SK-N-SH treated with all-trans-retinoic acid at 6 μM for 48 hours (cell line): Measurements from ENCODE around the gene SERTAD2.

Source experiments
- ATAC-seq: fragments of 200-7000 bp; cut with Tn5 transposase; 3 replicates; pipeline ENCODE4 v1.9.1; 2020; ENCODE audit warnings: mild to moderate bottlenecking, moderate library complexity
- ARNTL ChIP-seq: fragments of 450-650 bp; formaldehyde crosslinking; IDR thresholded peaks from 2 replicates; pipeline ENCODE4 v1.5.0; 2020; ENCODE audit warnings: low read depth, mild to moderate bottlenecking, moderate library complexity, borderline replicate concordance
- CSDC2 ChIP-seq: fragments of 250-450 bp; sonication (Bioruptor Pico); IDR thresholded peaks from 2 replicates; pipeline ENCODE4 v1.5.0; 2020; ENCODE audit warnings: mild to moderate bottlenecking, moderate library complexity
- ESRRG ChIP-seq: fragments of 250-450 bp; sonication (Bioruptor Pico); IDR thresholded peaks from 2 replicates; pipeline ENCODE4 v1.6.1; 2021; ENCODE audit warnings: mild to moderate bottlenecking
- OSR1 ChIP-seq: fragments of 250-450 bp; sonication (Bioruptor Pico); IDR thresholded peaks from 2 replicates; pipeline ENCODE4 v1.8.0; 2022; ENCODE audit warnings: moderate library complexity, mild to moderate bottlenecking, inconsistent platforms
- PATZ1 ChIP-seq: fragments of 250-450 bp; sonication (Bioruptor Pico); IDR thresholded peaks from 2 replicates; pipeline ENCODE4 v1.8.0; 2020; ENCODE audit warnings: mild to moderate bottlenecking, moderate library complexity, borderline replicate concordance
- PPARA ChIP-seq: fragments of 250-450 bp; sonication (Bioruptor Pico); IDR thresholded peaks from 2 replicates; pipeline ENCODE4 v1.5.0; 2020; ENCODE audit warnings: mild to moderate bottlenecking, borderline replicate concordance
- RARB ChIP-seq: fragments of 250-450 bp; sonication (Bioruptor Pico); IDR thresholded peaks from 2 replicates; pipeline ENCODE4 v1.8.0; 2021; ENCODE audit warnings: mild to moderate bottlenecking, moderate library complexity
- TCF4 ChIP-seq: fragments of 250-450 bp; sonication (Bioruptor Pico); IDR thresholded peaks from 2 replicates; pipeline ENCODE4 v1.8.0; 2021; ENCODE audit warnings: mild to moderate bottlenecking, moderate library complexity, borderline replicate concordance
- TOX ChIP-seq: fragments of 250-450 bp; sonication (Bioruptor Pico); IDR thresholded peaks from 2 replicates; pipeline ENCODE4 v1.8.0; 2021; ENCODE audit warnings: mild to moderate bottlenecking, moderate library complexity, borderline replicate concordance
- ZC3H10 ChIP-seq: fragments of 250-450 bp; sonication (Bioruptor Pico); IDR thresholded peaks from 2 replicates; pipeline ENCODE4 v1.5.1; 2021; ENCODE audit warnings: mild to moderate bottlenecking, moderate library complexity
- ZFP3 ChIP-seq: fragments of 250-450 bp; sonication (Bioruptor Pico); IDR thresholded peaks from 2 replicates; pipeline ENCODE4 v1.5.0; 2020; ENCODE audit warnings: mild to moderate bottlenecking, moderate library complexity
- ZFP30 ChIP-seq: fragments of 450-650 bp; formaldehyde crosslinking; IDR thresholded peaks from 2 replicates; pipeline ENCODE4 v1.5.0; 2022; ENCODE audit warnings: mild to moderate bottlenecking, moderate library complexity
- ZNF565 ChIP-seq: fragments of 450-650 bp; formaldehyde crosslinking; conservative IDR thresholded peaks from 2 replicates; pipeline ENCODE4 v1.5.0; 2020; ENCODE audit warnings: low read depth, mild to moderate bottlenecking, moderate library complexity
- ZNF70 ChIP-seq: fragments of 450-650 bp; formaldehyde crosslinking; IDR thresholded peaks from 2 replicates; pipeline ENCODE4 v1.5.0; 2020; ENCODE audit warnings: mild to moderate bottlenecking, moderate library complexity
- ZNF8 ChIP-seq: fragments of 450-650 bp; formaldehyde crosslinking; IDR thresholded peaks from 2 replicates; pipeline ENCODE4 v1.5.0; 2020; ENCODE audit warnings: mild to moderate bottlenecking, moderate library complexity
- TF ChIP-seq, protein P1 (sequence below): fragments of 250-450 bp; sonication (Bioruptor Pico); IDR thresholded peaks from 2 replicates; pipeline ENCODE4 v1.5.0; 2020; ENCODE audit warnings: mild to moderate bottlenecking, moderate library complexity
- TF ChIP-seq, protein P2 (sequence below): fragments of 250-450 bp; sonication (Bioruptor Pico); IDR thresholded peaks from 2 replicates; pipeline ENCODE4 v1.8.0; 2021; ENCODE audit warnings: low read depth, mild to moderate bottlenecking, moderate library complexity, borderline replicate concordance
- TF ChIP-seq, protein P3 (sequence below): fragments of 250-450 bp; sonication (Bioruptor Pico); IDR thresholded peaks from 2 replicates; pipeline ENCODE4 v1.5.1; 2021; ENCODE audit warnings: mild to moderate bottlenecking, moderate library complexity

The SERTAD2 gene

DNA sequence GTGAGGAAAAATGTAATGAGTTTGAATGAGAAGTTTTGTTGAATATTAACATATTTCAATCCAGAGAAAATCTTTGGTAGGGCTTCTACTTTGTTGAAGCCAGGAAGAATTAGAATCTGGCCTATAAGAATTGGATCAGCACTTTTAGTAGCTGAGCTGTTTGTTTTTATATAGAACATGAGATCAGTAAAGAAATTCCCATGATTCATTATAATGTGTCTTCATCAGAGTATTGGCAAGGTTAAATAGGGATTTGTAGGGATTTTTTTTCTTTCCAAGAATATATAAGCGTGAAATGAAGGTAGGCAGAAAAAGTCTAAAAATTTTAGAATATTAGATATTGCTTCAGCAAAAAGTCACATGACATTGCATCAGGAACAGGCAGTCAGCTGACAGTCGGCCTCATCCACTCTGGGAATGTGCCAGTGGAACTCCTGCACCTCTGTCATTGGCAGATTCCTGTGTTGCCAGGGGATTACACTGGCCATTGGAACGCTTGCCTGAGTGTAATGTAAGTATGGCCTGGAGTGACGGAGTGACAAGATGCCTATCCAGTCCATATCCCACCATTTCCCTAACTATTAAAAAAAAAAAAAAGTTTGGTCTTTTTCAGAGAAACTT is 60.6 kb downstream of the SERTAD2 start:
- no peak for TF ChIP-seq ESRRG (CRISPR knock-in tag)
- no peak for TF ChIP-seq RARB (CRISPR knock-in tag)
- TF ChIP-seq, protein P1, sequence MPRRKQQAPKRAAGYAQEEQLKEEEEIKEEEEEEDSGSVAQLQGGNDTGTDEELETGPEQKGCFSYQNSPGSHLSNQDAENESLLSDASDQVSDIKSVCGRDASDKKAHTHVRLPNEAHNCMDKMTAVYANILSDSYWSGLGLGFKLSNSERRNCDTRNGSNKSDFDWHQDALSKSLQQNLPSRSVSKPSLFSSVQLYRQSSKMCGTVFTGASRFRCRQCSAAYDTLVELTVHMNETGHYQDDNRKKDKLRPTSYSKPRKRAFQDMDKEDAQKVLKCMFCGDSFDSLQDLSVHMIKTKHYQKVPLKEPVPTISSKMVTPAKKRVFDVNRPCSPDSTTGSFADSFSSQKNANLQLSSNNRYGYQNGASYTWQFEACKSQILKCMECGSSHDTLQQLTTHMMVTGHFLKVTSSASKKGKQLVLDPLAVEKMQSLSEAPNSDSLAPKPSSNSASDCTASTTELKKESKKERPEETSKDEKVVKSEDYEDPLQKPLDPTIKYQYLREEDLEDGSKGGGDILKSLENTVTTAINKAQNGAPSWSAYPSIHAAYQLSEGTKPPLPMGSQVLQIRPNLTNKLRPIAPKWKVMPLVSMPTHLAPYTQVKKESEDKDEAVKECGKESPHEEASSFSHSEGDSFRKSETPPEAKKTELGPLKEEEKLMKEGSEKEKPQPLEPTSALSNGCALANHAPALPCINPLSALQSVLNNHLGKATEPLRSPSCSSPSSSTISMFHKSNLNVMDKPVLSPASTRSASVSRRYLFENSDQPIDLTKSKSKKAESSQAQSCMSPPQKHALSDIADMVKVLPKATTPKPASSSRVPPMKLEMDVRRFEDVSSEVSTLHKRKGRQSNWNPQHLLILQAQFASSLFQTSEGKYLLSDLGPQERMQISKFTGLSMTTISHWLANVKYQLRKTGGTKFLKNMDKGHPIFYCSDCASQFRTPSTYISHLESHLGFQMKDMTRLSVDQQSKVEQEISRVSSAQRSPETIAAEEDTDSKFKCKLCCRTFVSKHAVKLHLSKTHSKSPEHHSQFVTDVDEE (CRISPR knock-in tag): no peak
- TF ChIP-seq PATZ1: no peak
- no peak for TF ChIP-seq TCF4 (CRISPR knock-in tag)
- no peak for TF ChIP-seq CSDC2
- TF ChIP-seq ZFP30 (CRISPR knock-in tag): no peak
- TF ChIP-seq ZNF70 (CRISPR knock-in tag): no peak
- TF ChIP-seq, protein P2, sequence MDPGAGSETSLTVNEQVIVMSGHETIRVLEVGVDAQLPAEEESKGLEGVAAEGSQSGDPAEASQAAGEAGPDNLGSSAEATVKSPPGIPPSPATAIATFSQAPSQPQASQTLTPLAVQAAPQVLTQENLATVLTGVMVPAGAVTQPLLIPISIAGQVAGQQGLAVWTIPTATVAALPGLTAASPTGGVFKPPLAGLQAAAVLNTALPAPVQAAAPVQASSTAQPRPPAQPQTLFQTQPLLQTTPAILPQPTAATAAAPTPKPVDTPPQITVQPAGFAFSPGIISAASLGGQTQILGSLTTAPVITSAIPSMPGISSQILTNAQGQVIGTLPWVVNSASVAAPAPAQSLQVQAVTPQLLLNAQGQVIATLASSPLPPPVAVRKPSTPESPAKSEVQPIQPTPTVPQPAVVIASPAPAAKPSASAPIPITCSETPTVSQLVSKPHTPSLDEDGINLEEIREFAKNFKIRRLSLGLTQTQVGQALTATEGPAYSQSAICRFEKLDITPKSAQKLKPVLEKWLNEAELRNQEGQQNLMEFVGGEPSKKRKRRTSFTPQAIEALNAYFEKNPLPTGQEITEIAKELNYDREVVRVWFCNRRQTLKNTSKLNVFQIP (CRISPR knock-in tag): no peak
- no peak for TF ChIP-seq TOX (CRISPR knock-in tag)
- TF ChIP-seq OSR1 (CRISPR knock-in tag): no peak
- TF ChIP-seq ZNF8: no peak
- TF ChIP-seq ZNF565 (CRISPR knock-in tag): no peak
- TF ChIP-seq, protein P3, sequence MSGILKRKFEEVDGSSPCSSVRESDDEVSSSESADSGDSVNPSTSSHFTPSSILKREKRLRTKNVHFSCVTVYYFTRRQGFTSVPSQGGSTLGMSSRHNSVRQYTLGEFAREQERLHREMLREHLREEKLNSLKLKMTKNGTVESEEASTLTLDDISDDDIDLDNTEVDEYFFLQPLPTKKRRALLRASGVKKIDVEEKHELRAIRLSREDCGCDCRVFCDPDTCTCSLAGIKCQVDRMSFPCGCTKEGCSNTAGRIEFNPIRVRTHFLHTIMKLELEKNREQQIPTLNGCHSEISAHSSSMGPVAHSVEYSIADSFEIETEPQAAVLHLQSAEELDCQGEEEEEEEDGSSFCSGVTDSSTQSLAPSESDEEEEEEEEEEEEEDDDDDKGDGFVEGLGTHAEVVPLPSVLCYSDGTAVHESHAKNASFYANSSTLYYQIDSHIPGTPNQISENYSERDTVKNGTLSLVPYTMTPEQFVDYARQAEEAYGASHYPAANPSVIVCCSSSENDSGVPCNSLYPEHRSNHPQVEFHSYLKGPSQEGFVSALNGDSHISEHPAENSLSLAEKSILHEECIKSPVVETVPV: no peak
- no peak for ATAC-seq

GRCh38 chr2:64591188-64591587 is 62.5 kb downstream of the SERTAD2 start:
- ATAC-seq: no peak
- no peak for TF ChIP-seq RARB (CRISPR knock-in tag)
- TF ChIP-seq TCF4 (CRISPR knock-in tag): no peak
- no peak for TF ChIP-seq ZNF70 (CRISPR knock-in tag)
- TF ChIP-seq PPARA (CRISPR knock-in tag): no peak
- TF ChIP-seq PATZ1: no peak
- TF ChIP-seq, protein P2 (CRISPR knock-in tag): no peak
- no peak for TF ChIP-seq ZFP30 (CRISPR knock-in tag)
- no peak for TF ChIP-seq CSDC2
- TF ChIP-seq TOX (CRISPR knock-in tag): no peak
- no peak for TF ChIP-seq ARNTL (CRISPR knock-in tag)
- TF ChIP-seq ZFP3 (CRISPR knock-in tag): no peak
- TF ChIP-seq OSR1 (CRISPR knock-in tag): no peak
- TF ChIP-seq ZC3H10: no peak
- TF ChIP-seq, protein P1 (CRISPR knock-in tag): no peak
